Suprapubic skin (tissue), 4 donors: ENCODE data around the gene TNIP1.

ENCODE experiments used
- EP300 ChIP-seq: sonication (generic); formaldehyde crosslinking; IDR thresholded peaks from one replicate; pipeline ENCODE4 v1.6.1; 2017; ENCODE audit warnings: antibody characterized with exemption
- POLR2A ChIP-seq, 2 donors: fragments of 450-650 bp; IDR thresholded peaks; one replicate each; pipeline ENCODE4 v1.6.1; 2017; ENCODE audit warnings: antibody characterized with exemption in 2 of 2, mild to moderate bottlenecking in 2 of 2, moderate library complexity in 2 of 2
- POLR2AphosphoS5 ChIP-seq, 3 donors: sonication (generic); formaldehyde crosslinking; IDR thresholded peaks; one replicate each; pipeline ENCODE4 v1.6.1; 2017; ENCODE audit warnings: antibody characterized with exemption in 3 of 3
- TF ChIP-seq, protein P1 (sequence below), 2 donors: fragments of 200-600 bp in 1 of 2; fragments of 450-650 bp in 1 of 2; sonication (generic) in 1 of 2; IDR thresholded peaks; one replicate each; pipeline ENCODE4 v1.5.1; 2016 to 2019; ENCODE audit warnings: antibody characterized with exemption in 2 of 2, mild to moderate bottlenecking in 1 of 2, moderate library complexity in 1 of 2

DNA sequence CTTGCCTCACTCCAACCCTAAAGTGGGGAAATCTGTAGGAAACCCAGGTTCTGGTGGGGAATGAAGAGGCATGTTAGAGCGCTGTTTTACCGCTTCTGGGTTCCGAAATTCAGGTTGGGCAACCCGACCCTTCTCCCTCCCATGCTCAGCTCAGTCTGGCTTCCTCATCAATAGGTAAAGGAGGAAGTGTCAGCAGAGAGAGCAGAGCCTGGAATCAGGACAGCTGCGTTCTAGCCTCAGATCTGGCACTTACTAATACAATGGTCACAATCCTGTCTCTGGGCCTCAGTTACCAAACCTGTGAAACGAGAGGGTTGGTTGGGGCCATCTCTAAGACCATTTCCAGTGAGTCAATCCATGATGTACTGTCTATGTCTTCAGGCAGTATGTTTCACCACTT is 16.2 kb upstream of the TNIP1 start:
- TF ChIP-seq EP300 (no peak), POLR2A (IDR thresholded peaks at IDR 0.05) (no peak), POLR2AphosphoS5 (IDR thresholded peaks at IDR 0.05) (no peak)
- TF ChIP-seq, protein P1, sequence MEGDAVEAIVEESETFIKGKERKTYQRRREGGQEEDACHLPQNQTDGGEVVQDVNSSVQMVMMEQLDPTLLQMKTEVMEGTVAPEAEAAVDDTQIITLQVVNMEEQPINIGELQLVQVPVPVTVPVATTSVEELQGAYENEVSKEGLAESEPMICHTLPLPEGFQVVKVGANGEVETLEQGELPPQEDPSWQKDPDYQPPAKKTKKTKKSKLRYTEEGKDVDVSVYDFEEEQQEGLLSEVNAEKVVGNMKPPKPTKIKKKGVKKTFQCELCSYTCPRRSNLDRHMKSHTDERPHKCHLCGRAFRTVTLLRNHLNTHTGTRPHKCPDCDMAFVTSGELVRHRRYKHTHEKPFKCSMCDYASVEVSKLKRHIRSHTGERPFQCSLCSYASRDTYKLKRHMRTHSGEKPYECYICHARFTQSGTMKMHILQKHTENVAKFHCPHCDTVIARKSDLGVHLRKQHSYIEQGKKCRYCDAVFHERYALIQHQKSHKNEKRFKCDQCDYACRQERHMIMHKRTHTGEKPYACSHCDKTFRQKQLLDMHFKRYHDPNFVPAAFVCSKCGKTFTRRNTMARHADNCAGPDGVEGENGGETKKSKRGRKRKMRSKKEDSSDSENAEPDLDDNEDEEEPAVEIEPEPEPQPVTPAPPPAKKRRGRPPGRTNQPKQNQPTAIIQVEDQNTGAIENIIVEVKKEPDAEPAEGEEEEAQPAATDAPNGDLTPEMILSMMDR (IDR thresholded peaks at IDR 0.05): no peak
